ENCODE measurements around the gene U2AF1L4.
"Not testable (repeated sequence)": the region's sequence is repeated elsewhere in the genome, so short reads cannot be mapped to it uniquely, and the experiment has no call there.

U2AF1L4 gene

DNA sequence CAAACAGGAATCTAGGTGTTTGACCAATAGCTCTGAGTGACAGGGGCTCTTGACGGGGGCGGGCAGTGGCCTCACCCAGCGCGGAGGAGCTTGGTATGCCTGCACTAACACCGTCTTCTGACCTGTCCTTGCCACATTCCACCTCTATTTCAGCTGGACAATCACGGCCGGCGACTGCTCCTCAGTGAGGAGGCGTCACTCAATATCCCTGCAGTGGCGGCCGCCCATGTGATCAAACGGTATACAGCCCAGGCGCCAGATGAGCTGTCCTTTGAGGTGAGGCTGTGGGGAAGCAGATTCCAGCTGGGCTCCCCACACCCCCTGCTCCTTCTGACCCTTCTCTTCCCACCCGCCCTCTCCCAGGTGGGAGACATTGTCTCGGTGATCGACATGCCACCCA, 34.8 kb upstream of the U2AF1L4 start:
- DNase-seq: no peak

GRCh38 chr19:35779033-35779432, 33.8 kb upstream of the U2AF1L4 start:
- DNase-seq: no peak

- DNase-seq: no peak
Measured at GRCh38 chr19:35777961-35778360, 32.7 kb upstream of the U2AF1L4 start.

- no peak for DNase-seq
Measured at GRCh38 chr19:35777086-35777841, 32.0 kb upstream of the U2AF1L4 start.

- DNase-seq: peak; percentile 51
Measured at GRCh38 chr19:35776102-35776788, 31.0 kb upstream of the U2AF1L4 start.

GRCh38 chr19:35775298-35776101, 30.3 kb upstream of the U2AF1L4 start, which contains the start of gene ARHGAP33:
ARHGAP33 (plus strand) TSS chr19:35775564; CDS start chr19:35775659, 95 bp downstream.
- DNase-seq: peak; percentile 100

- DNase-seq: no peak
Measured at GRCh38 chr19:35775046-35775297, 29.8 kb upstream of the U2AF1L4 start.

- no peak for DNase-seq
Measured at GRCh38 chr19:35774274-35775045, 29.2 kb upstream of the U2AF1L4 start.

DNA sequence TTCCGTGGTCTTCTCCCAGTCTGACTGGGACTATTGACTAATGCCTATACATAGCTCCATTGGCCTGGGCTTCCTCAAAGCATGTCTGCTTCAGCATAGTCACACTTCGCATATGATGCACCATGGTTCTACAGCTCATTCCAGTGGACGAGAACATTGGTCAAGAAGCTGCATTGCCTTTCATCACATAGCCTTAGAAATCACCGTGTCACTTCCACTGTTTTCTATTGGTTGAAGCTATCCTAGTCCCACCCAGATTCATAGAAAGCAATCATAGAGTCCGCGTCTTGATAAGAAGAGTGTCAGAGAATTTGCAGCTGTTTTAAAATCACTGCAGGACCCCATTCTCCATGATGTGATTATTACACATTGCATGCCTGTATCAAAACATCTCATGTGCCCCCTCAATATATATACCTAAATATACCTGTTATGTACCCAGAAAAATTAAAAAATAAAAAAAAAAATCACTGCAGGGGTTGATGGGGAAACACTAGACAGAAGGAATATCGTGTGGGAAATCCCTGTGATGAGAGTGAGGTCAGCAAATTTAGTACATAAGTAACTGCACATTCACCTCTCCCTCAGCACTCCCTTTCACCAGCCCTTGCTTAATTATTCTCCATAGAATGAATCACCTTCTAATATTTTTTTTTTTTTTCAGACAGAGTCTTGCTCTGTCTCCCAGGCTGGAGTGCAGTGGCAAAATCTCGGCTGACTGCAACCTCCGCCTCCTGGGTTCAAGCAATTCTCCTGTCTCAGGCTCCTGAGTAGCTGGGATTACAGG, 28.0 kb upstream of the U2AF1L4 start:
- DNase-seq: no peak

GRCh38 chr19:35772362-35772761, 27.1 kb upstream of the U2AF1L4 start:
- DNase-seq: not testable (repeated sequence)

DNA sequence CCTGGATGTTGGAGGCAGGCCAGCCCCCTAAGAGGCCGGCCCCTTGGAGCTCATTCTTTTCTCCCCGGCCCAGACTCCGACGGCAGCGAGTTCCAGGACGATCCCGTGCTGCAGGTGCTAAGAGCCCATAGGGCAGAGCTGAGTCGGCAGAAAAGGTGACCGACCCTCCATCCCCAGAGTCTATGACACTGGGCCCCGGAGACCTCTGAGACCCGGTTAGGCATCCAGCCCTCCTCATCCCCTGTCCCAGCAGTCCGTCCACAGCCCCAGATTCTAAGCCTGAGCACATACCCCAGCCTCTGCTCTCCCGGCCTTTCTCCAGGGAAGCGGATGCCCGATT, 22.8 kb upstream of the U2AF1L4 start:
- DNase-seq: no peak

GRCh38 chr19:35767288-35768081, 22.3 kb upstream of the U2AF1L4 start:
- no peak for DNase-seq

- DNase-seq: no peak
Measured at GRCh38 chr19:35766571-35767104, 21.4 kb upstream of the U2AF1L4 start.

DNA sequence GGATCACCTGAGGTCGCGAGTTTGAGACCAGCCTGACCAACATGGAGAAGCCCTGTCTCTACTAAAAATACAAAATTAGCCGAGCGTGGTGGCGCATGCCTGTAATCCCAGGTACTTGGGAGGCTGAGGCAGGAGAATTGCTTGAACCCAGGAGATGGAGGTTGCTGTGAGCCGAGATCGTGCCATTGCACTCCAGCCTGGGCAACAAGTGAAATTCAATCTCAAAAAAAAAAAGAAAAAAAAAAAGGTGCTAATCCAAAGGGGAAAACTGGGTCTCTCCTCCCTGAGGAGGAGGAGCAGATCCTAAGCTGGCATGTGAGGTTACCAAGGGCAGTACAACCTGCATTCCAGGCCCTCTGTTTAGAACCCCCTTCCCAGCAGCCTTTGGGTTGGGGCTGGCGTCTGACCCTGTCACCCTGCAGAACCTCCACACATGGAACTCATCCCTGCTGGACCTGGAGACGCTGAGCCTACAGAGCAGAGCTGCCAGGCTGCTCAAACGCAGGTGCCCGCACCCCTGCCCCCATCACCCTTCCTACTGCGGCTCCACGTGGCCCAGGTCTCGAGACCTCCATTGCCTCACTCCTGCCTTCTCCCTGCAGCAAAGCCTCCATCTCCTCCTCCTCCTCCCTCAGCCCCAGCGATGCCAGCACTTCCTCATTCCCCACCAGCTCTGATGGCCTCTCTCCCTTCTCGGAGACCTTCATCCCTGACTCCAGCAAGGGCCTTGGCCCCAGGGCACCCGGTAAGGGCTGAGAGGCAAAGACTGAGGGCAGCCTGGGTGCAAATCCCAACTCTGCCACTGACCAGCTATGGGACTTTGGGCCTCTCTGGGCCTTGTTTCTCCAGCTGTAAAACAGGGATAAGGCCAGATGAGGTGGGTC, 19.5 kb upstream of the U2AF1L4 start:
- no peak for DNase-seq

DNA sequence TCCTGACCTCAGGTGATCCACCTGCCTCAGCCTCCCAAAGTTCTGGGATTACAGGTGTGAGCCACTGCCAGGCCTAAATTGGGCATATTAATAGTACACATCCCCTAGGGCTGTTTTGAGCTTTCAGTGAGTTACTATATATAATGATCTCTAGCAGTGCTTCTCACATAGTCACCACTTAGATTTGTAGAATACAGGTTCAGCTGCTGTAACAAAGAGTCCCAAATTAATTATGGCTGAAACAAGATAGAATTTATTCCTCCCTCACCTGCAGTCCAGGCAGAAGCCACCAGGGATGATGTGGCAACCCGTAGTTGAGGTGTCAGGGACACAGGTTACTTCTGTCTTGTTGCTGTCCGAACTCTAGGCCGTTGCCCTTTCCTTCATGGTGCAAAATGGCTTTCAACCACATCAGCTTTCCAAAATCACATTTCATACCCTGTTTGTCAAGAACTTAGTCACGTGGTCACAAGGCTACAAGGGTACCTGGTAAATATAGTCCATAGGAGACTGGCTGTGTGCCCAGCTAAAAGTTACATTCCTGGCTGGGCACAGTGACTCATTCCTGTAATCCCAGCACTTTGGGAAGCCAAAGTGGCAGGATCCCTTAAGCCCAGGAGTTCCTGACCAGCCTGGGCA, 15.6 kb upstream of the U2AF1L4 start:
- no peak for DNase-seq

GRCh38 chr19:35759697-35760096, 14.5 kb upstream of the U2AF1L4 start:
- DNase-seq: no peak

DNA sequence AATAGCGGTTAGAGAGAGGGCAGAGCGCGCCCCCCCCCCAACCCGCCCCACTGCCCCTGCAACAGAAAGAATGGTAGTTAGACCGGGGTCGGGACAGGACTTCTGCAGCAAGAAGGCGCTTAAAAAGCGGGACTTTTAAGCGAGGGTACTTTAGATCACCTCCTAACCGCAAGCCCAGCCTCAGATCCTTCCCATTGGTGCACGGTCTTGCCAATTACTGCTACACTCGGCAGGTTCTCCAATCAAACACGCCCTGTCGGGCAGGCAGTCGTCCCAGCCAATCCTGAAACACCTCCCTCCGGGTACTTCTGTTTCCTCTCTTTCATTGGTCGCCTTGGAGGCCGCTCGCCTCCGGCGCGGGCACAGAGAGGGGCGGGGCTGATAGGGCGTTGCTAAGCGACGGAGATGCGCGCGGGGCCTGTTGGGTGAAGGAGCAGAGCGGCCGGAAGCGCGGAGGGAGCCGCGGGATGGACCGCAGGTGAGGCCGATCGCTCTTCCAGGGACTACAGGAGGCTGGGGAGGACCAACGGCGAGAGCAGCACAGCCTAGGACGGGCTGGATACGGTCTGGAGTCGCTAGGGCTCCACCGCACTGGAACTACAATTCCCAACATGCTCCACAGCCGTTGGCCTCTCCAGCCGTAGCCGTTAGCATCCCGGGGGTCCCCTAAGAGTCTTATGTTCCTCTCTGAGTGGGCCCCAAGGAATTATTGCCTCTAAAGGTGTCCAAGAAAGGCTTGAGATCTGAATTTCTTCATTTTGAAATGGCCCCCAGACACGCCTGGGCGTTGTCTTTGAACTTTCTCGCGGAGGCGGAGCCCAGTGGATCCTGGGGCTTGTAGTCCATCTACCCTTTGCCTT, 12.8 kb upstream of the U2AF1L4 start, which contains the start of gene PROSER3:
PROSER3 (plus strand) TSS at position 428 of the 860 bp plus-strand sequence; CDS start at position 468, 40 bp downstream.
- peak; percentile 100 for DNase-seq

- peak; percentile 70 for DNase-seq
Measured at GRCh38 chr19:35757231-35757748, 12.1 kb upstream of the U2AF1L4 start.
